Measurements from ENCODE around the gene IL12RB1.
A peak's percentile ranks its signal among the peaks of the same experiment; 100 is the strongest.
"Not testable (repeated sequence)": the region's sequence is repeated elsewhere in the genome, so short reads cannot be mapped to it uniquely, and the experiment has no call there.

IL12RB1 gene

GRCh38 chr19:18107235-18107634, 20.5 kb upstream of the IL12RB1 start:
- no peak for TF ChIP-seq CTCF (IDR thresholded peaks at IDR 0.05; ENCODE audit: low read depth, low read length, missing control alignments)
- no peak overlapping the region for H3K4me3 ChIP-seq (ENCODE audit: low read depth, low read length)
- DNase-seq (ENCODE audit: low read depth), result no peak
- in situ Hi-C loops (cut with HindIII; ENCODE audit: low sequenced_read_pairs), result loop anchor here (10.0 kb wide), 1 partner anchor 78 kb away; no protein-coding TSS in a partner anchor

GRCh38 chr19:18105259-18105658, 18.5 kb upstream of the IL12RB1 start:
- H3K4me3 ChIP-seq (ENCODE audit: low read depth, low read length); DNase-seq (ENCODE audit: low read depth): not testable (repeated sequence)
- in situ Hi-C loops (cut with HindIII; ENCODE audit: low sequenced_read_pairs), result loop anchor here (10.0 kb wide), 1 partner anchor 80 kb away; no protein-coding TSS in a partner anchor

- in situ Hi-C loops (cut with HindIII; ENCODE audit: low sequenced_read_pairs), result loop anchor here (10.0 kb wide), 1 partner anchor 80 kb away; no protein-coding TSS in a partner anchor
- DNase-seq (ENCODE audit: low read depth), result no peak
- no peak for TF ChIP-seq CTCF (IDR thresholded peaks at IDR 0.05; ENCODE audit: low read depth, low read length, missing control alignments)
- H3K4me3 ChIP-seq (ENCODE audit: low read depth, low read length), result peak overlapping the region; percentile 29
Observed at GRCh38 chr19:18104793-18105131, 18.0 kb upstream of the IL12RB1 start.

- no peak for DNase-seq (ENCODE audit: low read depth)
- H3K4me3 ChIP-seq (ENCODE audit: low read depth, low read length), result no peak overlapping the region
- in situ Hi-C loops (cut with HindIII; ENCODE audit: low sequenced_read_pairs), result loop anchor here (10.0 kb wide), 1 partner anchor 82 kb away; no protein-coding TSS in a partner anchor
- TF ChIP-seq CTCF (IDR thresholded peaks at IDR 0.05; ENCODE audit: low read depth, low read length, missing control alignments), result no peak
Observed at GRCh38 chr19:18102916-18103542, 16.3 kb upstream of the IL12RB1 start.

- in situ Hi-C loops (cut with HindIII; ENCODE audit: low sequenced_read_pairs), result loop anchor here (10.0 kb wide), 1 partner anchor 84 kb away; no protein-coding TSS in a partner anchor
- DNase-seq (ENCODE audit: low read depth), result no peak
- no peak overlapping the region for H3K4me3 ChIP-seq (ENCODE audit: low read depth, low read length)
- no peak for TF ChIP-seq CTCF (IDR thresholded peaks at IDR 0.05; ENCODE audit: low read depth, low read length, missing control alignments)
Observed at GRCh38 chr19:18101268-18101667, 14.5 kb upstream of the IL12RB1 start.

- no peak for TF ChIP-seq CTCF (IDR thresholded peaks at IDR 0.05; ENCODE audit: low read depth, low read length, missing control alignments)
- DNase-seq (ENCODE audit: low read depth), result no peak
- H3K4me3 ChIP-seq (ENCODE audit: low read depth, low read length), result no peak overlapping the region
- in situ Hi-C loops (cut with HindIII; ENCODE audit: low sequenced_read_pairs), result loop anchor here (10.0 kb wide), 1 partner anchor 84 kb away; no protein-coding TSS in a partner anchor
Observed at GRCh38 chr19:18100710-18101109, 14.0 kb upstream of the IL12RB1 start.

- no peak for DNase-seq (ENCODE audit: low read depth)
- no peak for TF ChIP-seq CTCF (IDR thresholded peaks at IDR 0.05; ENCODE audit: low read depth, low read length, missing control alignments)
- in situ Hi-C loops (cut with HindIII; ENCODE audit: low sequenced_read_pairs), result no loop called here
- no peak overlapping the region for H3K4me3 ChIP-seq (ENCODE audit: low read depth, low read length)
Observed at GRCh38 chr19:18099623-18099995, 12.9 kb upstream of the IL12RB1 start.
